ENCODE results near the gene RASGRF1.
"Not testable (repeated sequence)": the region's sequence is repeated elsewhere in the genome, so short reads cannot be mapped to it uniquely, and the experiment has no call there.

The RASGRF1 gene

DNA sequence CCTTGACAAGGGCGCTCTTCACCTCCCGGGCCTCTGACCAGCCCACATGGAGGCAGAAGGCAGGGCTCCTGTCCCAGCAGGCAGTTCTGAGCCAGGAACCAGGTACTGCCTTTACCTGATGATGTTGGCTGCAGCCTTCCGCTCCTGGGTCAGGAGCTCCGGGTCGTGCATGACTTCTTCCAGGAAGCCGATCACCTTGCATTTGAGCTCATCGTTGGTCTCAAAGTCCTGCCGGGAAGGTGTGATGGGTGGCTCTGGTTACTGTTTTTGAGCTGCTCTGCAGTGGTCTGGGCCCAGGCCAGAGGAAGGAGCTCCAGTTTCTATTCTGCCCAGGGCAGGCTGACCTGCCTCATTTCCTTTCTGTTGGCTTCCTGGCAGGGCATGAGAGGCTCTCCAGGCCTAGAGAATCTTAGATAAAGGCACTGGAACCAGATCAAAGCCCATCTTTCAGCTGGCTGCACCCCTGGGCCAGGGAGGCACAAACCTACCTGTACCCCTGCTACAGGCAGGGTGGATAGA, 92.5 kb downstream of the RASGRF1 start:
- TF ChIP-seq, protein P1, sequence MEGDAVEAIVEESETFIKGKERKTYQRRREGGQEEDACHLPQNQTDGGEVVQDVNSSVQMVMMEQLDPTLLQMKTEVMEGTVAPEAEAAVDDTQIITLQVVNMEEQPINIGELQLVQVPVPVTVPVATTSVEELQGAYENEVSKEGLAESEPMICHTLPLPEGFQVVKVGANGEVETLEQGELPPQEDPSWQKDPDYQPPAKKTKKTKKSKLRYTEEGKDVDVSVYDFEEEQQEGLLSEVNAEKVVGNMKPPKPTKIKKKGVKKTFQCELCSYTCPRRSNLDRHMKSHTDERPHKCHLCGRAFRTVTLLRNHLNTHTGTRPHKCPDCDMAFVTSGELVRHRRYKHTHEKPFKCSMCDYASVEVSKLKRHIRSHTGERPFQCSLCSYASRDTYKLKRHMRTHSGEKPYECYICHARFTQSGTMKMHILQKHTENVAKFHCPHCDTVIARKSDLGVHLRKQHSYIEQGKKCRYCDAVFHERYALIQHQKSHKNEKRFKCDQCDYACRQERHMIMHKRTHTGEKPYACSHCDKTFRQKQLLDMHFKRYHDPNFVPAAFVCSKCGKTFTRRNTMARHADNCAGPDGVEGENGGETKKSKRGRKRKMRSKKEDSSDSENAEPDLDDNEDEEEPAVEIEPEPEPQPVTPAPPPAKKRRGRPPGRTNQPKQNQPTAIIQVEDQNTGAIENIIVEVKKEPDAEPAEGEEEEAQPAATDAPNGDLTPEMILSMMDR (IDR thresholded peaks at IDR 0.05; ENCODE audit: control extremely low read depth, extremely low read depth, low read depth, missing control alignments) = no peak
- POLR2A ChIA-PET = interaction anchor here (0.5 kb wide), 1 partner anchor 91 kb away, joined by 6 read pairs; no protein-coding TSS in a partner anchor
- CTCF ChIA-PET = interaction anchor here (0.7 to 4.6 kb wide), 8 partner anchors 9 to 187 kb away, joined by 3 to 34 read pairs (median 5); no protein-coding TSS in a partner anchor
- no peak for DNase-seq (ENCODE audit: extremely low spot score)

DNA sequence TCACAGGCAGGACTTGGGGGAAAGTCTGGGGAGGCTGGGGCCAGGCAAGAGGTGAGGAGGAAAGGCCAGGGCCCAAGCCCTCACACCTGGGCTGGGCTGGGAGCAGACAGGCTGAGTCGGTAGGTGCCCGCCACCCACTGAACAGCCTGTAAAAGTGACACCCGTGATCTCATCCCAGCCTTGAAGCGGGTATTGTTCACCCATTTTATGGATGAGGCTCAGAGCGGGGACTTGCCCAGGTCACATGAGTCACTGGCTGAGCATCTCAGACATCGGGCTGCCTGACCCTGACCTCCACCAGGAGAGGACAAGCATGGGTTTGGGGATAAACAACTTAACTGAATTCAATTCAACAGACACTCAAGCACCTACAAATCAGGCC, 93.7 kb downstream of the RASGRF1 start:
- TF ChIP-seq, protein P1 (IDR thresholded peaks at IDR 0.05; ENCODE audit: control extremely low read depth, extremely low read depth, low read depth, missing control alignments) = no peak
- POLR2A ChIA-PET = no interaction called here
- CTCF ChIA-PET = interaction anchor here (4.6 kb wide), 1 partner anchor 17 kb away, joined by 34 read pairs; no protein-coding TSS in a partner anchor
- DNase-seq (ENCODE audit: extremely low spot score) = no peak

DNA sequence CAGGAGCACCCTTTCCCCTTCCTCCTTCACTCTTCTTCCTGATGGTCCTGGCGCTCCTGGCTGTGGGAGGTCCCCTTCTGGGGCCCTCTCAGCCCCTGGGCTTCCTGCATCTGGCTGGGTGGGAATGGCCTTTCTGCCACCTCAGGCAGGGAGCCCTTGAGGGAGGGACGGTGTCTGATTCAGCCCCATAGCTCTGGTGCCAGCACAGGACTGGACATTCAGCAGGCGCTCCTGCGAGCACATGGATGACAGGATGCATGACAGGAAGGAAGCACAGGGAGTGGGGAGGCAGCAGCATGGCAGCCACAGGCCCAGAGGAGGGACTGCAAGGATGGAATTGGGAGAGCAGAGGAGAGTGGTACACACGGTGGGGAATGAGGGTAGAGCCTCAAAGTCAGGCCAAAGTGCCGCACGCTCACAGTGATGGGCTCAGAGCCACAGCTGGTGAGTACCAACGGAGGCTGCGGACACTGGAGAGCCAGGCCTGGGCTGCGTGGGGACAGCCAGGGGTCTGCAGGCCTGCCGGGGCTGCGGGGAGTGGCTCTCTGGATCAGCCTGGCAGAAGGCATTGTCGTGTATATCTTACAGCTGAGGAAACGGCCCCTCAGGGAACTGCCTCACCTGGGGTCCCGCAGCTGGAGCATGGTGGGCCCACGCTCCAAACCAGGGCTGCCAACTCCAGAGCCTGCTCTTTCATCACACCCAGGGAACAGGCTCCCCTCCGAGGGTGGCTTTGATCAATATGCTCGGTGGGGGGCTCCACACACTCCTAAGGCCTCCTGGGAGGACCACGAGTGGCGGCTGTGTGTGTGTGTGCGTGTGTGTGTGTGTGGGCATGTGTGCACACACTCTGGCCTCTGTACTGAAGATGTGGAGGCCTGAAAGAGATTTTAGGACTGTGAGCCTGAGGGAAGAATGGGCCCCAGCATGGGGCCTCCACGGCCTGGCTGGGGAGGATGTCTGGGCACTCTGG, 94.4 kb downstream of the RASGRF1 start:
- DNase-seq (ENCODE audit: extremely low spot score) = no peak
- ChIA-PET CTCF (interaction anchor here (3.2 to 4.6 kb wide), 2 partner anchors 9 to 17 kb away, joined by 21 to 34 read pairs; no protein-coding TSS in a partner anchor), POLR2A (no interaction called here)

DNA sequence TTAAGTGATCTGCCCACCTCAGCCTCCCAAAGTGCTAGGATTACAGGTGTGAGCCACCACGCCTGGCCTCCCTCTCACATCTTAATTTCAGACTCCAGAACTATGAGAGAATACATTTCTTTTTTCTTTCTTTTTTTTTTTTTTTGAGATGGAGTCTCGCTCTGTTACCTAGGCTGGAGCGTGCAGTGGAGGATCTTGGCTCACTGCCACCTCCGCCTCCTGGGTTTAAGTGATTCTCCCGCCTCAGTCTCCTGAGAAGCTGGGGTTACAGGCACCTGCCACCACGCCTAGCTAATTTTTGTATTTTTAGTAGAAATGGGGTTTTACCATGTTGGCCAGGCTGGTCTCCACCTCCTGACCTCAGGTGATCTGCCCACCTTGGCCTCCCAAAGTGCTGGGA, 95.4 kb downstream of the RASGRF1 start:
- POLR2A ChIA-PET; DNase-seq (ENCODE audit: extremely low spot score): not testable (repeated sequence)
- CTCF ChIA-PET = interaction anchor here (0.7 to 3.2 kb wide), 3 partner anchors 10 to 16 kb away, joined by 3 to 21 read pairs (median 5); no protein-coding TSS in a partner anchor

More for the DNA sequence above, 94.4 kb downstream of the RASGRF1 start:
- TF ChIP-seq, protein P1 (IDR thresholded peaks at IDR 0.05; ENCODE audit: control extremely low read depth, extremely low read depth, low read depth, missing control alignments) = no peak

DNA sequence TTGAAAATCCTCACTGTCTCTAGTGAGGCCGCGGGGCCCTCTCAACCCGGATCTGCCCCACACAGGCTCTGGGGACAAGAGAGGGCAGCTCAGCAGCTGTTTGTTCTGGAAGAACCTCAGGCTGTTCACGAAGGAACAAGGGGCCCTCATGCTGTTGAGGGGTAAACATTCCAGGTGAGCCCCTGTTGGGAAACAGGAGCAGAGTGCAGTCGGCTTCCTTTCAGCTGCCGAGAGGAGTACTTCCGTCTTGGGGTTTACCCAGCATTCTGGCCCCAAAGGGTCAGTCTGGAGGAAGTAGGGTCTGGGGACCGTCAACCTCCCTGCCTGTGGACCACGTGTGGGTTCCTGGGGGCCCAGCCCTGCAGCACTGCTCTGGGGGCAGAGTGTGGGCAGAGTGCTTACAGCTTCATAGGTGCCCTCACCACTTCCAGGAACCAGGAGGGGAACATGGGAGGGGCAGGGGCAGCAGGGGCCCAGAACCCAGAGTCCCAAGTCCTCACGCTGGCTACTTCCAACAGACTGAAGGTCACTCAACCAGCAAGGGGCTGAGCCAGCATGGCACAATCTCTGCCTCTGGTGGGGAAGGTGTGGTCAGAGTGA, 96.5 kb downstream of the RASGRF1 start:
- TF ChIP-seq, protein P1 (IDR thresholded peaks at IDR 0.05; ENCODE audit: control extremely low read depth, extremely low read depth, low read depth, missing control alignments) = no peak
- POLR2A ChIA-PET = no interaction called here
- DNase-seq (ENCODE audit: extremely low spot score) = no peak
- CTCF ChIA-PET = interaction anchor here (1.2 to 3.2 kb wide), 2 partner anchors 11 to 15 kb away, joined by 5 to 21 read pairs; no protein-coding TSS in a partner anchor

DNA sequence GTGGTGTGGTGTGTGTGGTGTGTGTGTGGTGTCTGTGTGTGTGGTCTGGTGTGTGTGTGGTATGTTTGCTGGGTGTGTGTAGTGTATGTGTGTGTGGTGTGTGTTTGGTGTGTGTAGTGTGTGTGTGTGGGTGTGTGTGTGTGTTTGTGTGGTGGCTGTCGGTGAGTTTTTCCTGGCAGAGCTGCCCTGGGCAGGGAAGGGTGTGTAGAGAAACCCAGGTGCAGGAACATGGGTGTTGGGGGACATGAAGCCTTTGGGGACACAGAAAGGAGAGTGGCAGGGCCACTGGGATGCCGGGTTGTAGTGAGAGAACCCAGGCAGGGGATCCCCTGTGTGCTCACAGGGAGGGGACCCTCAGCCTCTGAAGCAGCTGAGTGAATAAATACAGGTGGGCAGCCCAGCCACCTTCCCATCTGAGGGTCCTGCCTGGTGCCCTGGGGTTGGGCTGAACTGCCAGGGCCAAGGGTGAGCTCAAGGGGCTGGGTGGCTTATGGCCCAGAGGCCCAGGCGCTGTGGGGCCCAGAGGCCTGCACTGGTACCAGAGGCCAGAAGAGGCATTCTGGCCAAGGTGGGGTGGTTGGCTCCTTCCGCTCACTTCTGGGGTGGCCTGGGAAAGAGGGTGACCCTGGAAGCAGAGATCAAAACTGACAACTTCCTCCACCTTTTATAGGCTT, 97.2 kb downstream of the RASGRF1 start:
- POLR2A ChIA-PET = no interaction called here
- TF ChIP-seq, protein P1 (IDR thresholded peaks at IDR 0.05; ENCODE audit: control extremely low read depth, extremely low read depth, low read depth, missing control alignments) = no peak
- no peak for DNase-seq (ENCODE audit: extremely low spot score)
- CTCF ChIA-PET = interaction anchor here (3.2 kb wide), 1 partner anchor 12 kb away, joined by 21 read pairs; no protein-coding TSS in a partner anchor
